ENCODE data around the gene PILRA.

Gene PILRA

DNA sequence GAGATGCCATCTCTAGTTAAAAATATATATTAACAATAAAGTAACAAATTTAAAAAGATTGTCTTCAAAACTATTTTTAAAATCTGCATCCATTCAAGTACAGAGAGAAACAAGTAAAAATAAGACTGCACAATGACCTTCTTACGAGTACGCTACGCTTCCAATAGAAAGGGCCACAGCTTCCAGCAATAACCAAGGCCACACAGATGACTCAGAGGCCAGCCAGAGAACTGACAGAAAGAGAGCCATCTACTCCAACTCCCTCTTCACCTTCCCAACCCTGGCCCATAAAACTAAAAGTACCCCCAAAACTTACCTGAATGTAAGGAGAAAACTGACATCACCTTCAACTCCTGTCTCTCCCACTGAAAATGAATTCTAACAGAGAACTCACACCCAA lies 26.8 kb downstream of the PILRA start:
- no peak overlapping the region for H3K4me3 ChIP-seq
- H3K27ac ChIP-seq, result no peak overlapping the region

DNA sequence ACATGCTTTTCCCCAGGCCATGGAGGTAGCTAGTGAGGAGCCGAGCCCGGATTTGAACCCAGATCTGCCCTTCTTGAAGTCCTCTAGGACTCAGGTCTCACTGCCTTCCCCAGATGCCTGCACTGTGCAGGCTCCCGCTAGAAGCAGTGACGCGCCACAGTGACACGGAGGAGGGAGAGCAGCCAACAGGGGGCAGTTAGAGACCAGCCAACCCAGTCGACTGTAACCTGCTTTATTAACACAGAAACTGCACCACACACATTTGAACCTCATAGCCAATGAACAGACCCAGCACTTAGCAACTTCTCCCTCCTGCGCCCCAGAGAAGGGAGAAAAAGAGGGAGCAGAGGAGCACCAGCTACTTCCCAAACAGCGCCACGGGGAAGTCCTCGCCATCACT lies 27.4 kb downstream of the PILRA start:
- H3K27ac ChIP-seq, result no peak overlapping the region
- no peak overlapping the region for H3K4me3 ChIP-seq

- no peak overlapping the region for H3K27ac ChIP-seq
Measured at GRCh38 chr7:100401811-100402210, 28.5 kb downstream of the PILRA start.

GRCh38 chr7:100402241-100402640 lies 29.0 kb downstream of the PILRA start:
- H3K27ac ChIP-seq, result no peak overlapping the region
- no peak overlapping the region for H3K4me3 ChIP-seq

More at GRCh38 chr7:100401811-100402210, 28.5 kb downstream of the PILRA start:
- no peak overlapping the region for H3K4me3 ChIP-seq

DNA sequence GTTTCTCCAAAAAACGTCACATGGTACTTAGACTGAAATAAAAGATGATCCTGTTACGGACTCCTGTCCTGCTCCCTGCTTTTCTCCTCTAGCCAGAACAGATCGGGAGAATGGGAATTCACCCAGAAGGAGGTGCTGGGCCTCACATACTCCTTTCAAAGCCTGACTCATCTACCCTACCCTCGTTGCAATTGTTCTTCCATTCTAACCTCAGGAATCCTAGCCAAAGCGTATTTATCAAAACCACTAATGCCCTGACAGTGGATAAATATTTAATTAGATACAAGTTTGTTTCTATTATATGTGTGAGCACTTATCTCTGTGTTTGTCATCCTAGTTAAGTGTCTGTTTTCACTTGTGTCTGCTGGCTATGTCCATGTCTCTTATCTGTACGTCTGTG lies 33.5 kb downstream of the PILRA start:
- Histone ChIP-seq H3K4me3 (no peak overlapping the region), H3K27ac (no peak overlapping the region)

- no peak overlapping the region for H3K27ac ChIP-seq
Measured at GRCh38 chr7:100407285-100408180, 34.2 kb downstream of the PILRA start.

GRCh38 chr7:100411101-100411500 lies 37.8 kb downstream of the PILRA start:
- Histone ChIP-seq H3K4me3 (no peak overlapping the region), H3K27ac (no peak overlapping the region)

More at GRCh38 chr7:100407285-100408180, 34.2 kb downstream of the PILRA start:
- no peak overlapping the region for H3K4me3 ChIP-seq

GRCh38 chr7:100413346-100413745 lies 40.1 kb downstream of the PILRA start:
- Histone ChIP-seq H3K4me3 (no peak overlapping the region), H3K27ac (no peak overlapping the region)

- H3K27ac ChIP-seq, result no peak overlapping the region
- no peak overlapping the region for H3K4me3 ChIP-seq
Measured at GRCh38 chr7:100413889-100414288, 40.6 kb downstream of the PILRA start.

DNA sequence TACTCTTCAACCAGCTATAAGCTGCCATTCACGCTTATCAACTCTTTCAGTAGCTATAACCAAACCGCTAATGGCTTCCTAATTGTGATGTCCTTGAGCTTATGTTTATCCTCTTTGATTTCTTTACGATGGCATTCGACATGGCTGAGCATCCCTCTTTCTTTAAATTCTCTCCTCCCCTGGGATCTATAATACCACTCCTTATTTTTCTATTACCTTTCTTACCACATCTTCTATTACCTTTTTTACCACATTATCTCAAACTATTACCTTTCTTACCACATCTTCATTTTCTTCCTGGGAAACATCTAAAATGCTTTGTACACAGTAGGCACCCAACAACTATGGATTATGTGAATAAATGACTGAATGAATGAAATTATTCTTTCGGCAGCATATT lies 42.2 kb downstream of the PILRA start:
- no peak overlapping the region for H3K27ac ChIP-seq
- no peak overlapping the region for H3K4me3 ChIP-seq

DNA sequence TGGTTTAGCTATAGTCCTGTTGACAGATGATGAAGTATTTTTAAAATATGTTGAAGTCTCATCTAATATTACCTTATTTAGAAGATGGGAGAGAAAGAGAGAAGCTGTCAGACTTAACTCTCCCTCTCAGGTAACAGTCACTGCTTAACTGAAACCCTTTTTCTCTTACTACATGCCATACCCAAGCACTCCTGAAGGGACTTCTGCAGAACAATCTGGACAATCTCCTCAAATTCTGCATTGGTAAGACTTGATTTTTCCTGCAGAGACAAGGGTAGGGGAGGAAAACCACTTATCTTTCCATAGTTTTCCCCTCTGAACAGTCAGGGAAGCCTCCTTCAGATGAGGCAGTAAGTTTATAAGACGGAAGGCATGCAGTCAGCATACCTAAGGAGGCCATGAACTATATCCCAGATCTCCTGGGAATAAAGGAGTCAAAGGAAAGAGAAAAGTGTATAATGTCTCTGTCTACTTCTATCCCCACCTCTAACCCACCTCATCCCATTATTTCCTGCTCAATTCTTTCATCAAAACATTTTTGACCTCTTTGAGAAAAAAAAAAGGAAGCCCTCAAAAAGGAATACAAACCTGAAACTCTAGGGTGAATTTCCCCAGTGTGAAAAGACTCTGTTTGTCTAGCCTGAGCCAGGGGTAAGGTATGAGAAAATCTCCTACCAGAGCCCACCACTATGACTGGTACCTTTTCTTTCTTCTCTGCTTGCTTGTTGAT lies 45.8 kb downstream of the PILRA start:
- Histone ChIP-seq H3K4me3 (no peak overlapping the region), H3K27ac (no peak overlapping the region)

DNA sequence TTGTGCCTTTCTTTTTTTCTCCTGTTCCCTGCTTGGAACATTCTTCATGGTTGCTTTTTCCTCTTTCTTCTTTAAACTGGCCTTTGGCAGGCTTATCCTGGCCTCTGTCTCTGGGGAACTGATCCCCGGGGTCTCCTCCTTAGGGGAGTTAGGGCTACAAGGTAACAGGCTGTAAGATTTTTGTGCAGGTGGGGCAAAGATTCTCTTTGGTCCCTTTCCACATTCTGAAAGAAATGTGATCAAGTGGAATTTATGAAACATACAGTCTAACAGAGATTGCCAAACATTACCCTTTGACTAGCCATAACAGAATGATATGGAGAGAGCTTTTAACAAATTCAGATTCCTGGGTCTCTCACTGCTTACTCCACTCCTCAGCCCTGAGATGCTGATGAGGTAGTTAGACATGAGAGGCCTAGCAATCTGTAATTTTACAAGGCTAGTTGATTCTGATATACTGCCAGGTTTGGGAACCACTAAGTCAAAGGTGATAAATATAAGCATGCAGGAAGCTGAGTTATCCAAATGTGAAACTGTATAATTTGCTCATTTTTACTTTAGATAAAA lies 46.5 kb downstream of the PILRA start:
- no peak overlapping the region for H3K27ac ChIP-seq
- H3K4me3 ChIP-seq, result no peak overlapping the region

DNA sequence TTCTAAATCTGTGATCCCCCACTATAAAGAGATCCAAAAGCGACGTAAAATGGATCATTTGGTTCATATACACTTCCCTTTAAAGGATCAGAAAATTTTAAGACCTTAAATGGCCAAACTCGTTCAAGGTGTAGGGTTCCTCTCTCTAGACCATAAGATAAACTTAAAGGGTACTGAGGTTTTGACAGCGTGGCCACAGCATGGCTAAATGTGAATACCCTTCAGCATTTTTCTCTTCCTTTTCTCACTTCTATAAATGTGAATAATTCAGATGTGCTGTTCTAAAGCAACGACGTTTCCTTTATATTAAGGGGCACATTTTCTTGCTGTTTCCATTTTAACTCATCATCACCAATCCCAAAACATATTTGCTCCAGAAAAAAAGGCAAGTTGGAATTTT lies 50.0 kb downstream of the PILRA start:
- Histone ChIP-seq H3K27ac (no peak overlapping the region), H3K4me3 (no peak overlapping the region)

- Histone ChIP-seq H3K4me3 (no peak overlapping the region), H3K27ac (no peak overlapping the region)
Measured at GRCh38 chr7:100425347-100425746, 52.1 kb downstream of the PILRA start.

DNA sequence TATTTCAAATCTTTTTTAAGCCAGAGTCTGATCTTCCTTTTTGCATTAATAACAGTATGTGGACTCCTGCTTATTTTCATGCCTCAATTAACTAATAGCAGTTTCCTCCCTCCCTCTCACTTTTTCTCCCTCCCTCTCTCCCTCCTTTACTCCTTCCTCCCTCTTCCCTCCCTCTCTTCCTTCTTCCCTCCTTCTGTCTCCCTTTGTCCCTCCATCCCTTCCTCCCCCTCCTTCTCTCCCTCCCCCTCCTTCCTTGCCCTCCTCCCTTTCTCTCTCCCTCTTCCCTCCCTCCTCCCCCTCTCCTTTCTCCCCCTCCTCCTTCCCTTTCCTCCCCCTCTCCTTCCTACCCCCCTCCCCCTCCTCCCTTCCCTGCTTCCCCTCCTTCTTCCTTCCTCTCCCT lies 53.2 kb downstream of the PILRA start:
- Histone ChIP-seq H3K27ac (no peak overlapping the region), H3K4me3 (no peak overlapping the region)

- Histone ChIP-seq H3K27ac (peak overlapping the region in 18 of 21 experiments; percentile 95 to 100 (median 99)), H3K4me3 (peak overlapping the region; percentile 60 to 94 (median 92))
Measured at GRCh38 chr7:100427762-100428198, 54.5 kb downstream of the PILRA start.

DNA sequence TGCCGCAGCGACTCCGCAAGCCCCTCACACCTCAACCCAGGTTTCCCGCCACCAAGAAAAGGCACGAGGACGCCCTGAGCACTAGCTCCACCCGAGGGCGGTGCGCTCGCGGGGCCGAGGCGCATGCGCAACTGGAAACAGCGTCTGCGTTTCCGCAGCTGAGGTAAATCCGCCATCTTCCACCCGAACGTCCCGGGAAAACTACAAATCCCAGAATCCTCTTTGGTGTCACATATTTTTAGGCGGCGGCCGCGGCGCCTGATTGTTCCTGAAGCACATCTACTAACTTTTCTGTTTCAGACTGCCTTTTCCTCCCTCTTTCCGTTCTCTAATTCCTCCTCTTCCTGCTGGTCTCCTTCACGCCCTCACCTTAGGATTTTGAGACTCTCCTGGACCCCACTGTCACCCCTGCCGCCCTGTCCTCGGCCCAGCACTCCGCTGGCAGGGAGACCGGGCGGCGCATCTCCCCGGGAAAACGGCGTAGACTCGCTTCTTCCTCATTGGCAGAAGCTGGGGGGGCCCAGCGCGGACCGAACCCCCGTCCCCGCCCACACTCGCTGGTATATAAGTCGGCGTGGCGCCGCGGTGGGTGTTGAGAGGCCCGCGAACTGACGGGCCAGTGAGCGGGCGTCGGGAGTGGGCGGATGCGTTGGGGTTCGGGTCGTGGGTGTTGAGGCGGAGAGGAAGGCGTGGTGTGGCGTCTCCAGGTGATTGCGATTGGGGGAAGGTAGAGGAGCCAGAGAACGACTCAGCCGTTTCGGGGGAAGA lies 55.1 kb downstream of the PILRA start, which contains the start of gene ZCWPW1:
Gene ZCWPW1 (minus strand): TSS at position 505 of the 768 bp plus-strand sequence. CDS start 8,054 bp downstream, outside the sequence.
- H3K4me3 ChIP-seq, result peak within 1 kb of the TSS; percentile 60 to 94 (median 92)
- H3K27ac ChIP-seq, result peak within 1 kb of the TSS; percentile 95 to 100 (median 99)

- H3K4me3 ChIP-seq, result peak overlapping the region; percentile 60 to 94 (median 92)
- H3K27ac ChIP-seq, result peak overlapping the region; percentile 95 to 100 (median 99)
Measured at GRCh38 chr7:100428967-100429636, 55.8 kb downstream of the PILRA start.
